Fibroblast of villous mesenchyme (primary cell): Measurements from ENCODE around the gene MEPCE. TPM values are rescaled to one million over a fixed set of nuclear protein-coding genes. Genes with fewer than 3 reads are reported as not detected.
"Not testable (repeated sequence)": the region's sequence is repeated elsewhere in the genome, so short reads cannot be mapped to it uniquely, and the experiment has no call there.

ENCODE experiments used
- DNase-seq: peaks from one replicate; pipeline ENCODE4 v3.0.0-alpha.2; 2010; ENCODE audit warnings: low read depth
- H3K4me3 ChIP-seq: 2 replicates; pipeline ENCODE4 v1.5.1; 2011; ENCODE audit warnings: low read depth, mild to moderate bottlenecking, low read length
- CTCF ChIP-seq: IDR thresholded peaks from 2 replicates; pipeline ENCODE4 v1.5.1; 2012; ENCODE audit warnings: low read depth, mild to moderate bottlenecking, low read length; ENCODE audit not compliant: insufficient read depth
- total RNA-seq: library from RNA; depleted of rRNA; stranded (reverse); fragments of >200 nt; gene quantifications from 2 replicates; pipeline ENCODE4 v1.2.3, GENCODE V29; 2012

MEPCE gene
- total RNA-seq: 23.2 and 29.4 TPM in 2 replicates

- peak within 1 kb of the TSS; percentile 90 for H3K4me3 ChIP-seq
- DNase-seq: peak; percentile 98
- no peak for TF ChIP-seq CTCF
Measured at GRCh38 chr7:100429637-100430492, at the start of gene MEPCE. MEPCE (plus strand) TSS chr7:100429831; CDS start chr7:100430019, 188 bp downstream.

- no peak for TF ChIP-seq CTCF
- no peak for DNase-seq
- no peak overlapping the region for H3K4me3 ChIP-seq
Measured at GRCh38 chr7:100380196-100380595, 49.4 kb upstream of the MEPCE start.

GRCh38 chr7:100381531-100382233 is 47.9 kb upstream of the MEPCE start:
- not testable (repeated sequence) for DNase-seq, H3K4me3 ChIP-seq

- not testable (repeated sequence) for DNase-seq
Measured at GRCh38 chr7:100382234-100382853, 47.3 kb upstream of the MEPCE start.

GRCh38 chr7:100384628-100385294 is 44.9 kb upstream of the MEPCE start:
- H3K4me3 ChIP-seq: no peak overlapping the region
- no peak for DNase-seq
- TF ChIP-seq CTCF: no peak

More at GRCh38 chr7:100382234-100382853, 47.3 kb upstream of the MEPCE start:
- H3K4me3 ChIP-seq: not testable (repeated sequence)

GRCh38 chr7:100386940-100387339 is 42.7 kb upstream of the MEPCE start:
- DNase-seq: no peak
- TF ChIP-seq CTCF: no peak
- H3K4me3 ChIP-seq: no peak overlapping the region

GRCh38 chr7:100387695-100388094 is 41.9 kb upstream of the MEPCE start:
- no peak overlapping the region for H3K4me3 ChIP-seq
- no peak for TF ChIP-seq CTCF
- DNase-seq: no peak
